Mononuclear cell (primary cell): ENCODE measurements around the gene CFAP97. TPM values are rescaled to one million over a fixed set of nuclear protein-coding genes. Genes with fewer than 3 reads are reported as not detected.
"Not testable (repeated sequence)": the region's sequence is repeated elsewhere in the genome, so short reads cannot be mapped to it uniquely, and the experiment has no call there.

Experiments used
- H3K27me3 ChIP-seq: 2 replicates; pipeline ENCODE4 v1.6.0; 2011; ENCODE audit warnings: low read length, control low read depth; ENCODE audit not compliant: insufficient read depth
- H3K4me1 ChIP-seq: 2 replicates; pipeline ENCODE4 v1.5.1; 2011; ENCODE audit warnings: mild to moderate bottlenecking, low read length, control low read depth; ENCODE audit not compliant: insufficient read depth
- H3K4me3 ChIP-seq: 2 replicates; pipeline ENCODE4 v1.5.1; 2011; ENCODE audit warnings: mild to moderate bottlenecking, low read length, moderate library complexity
- H3K9me3 ChIP-seq: 2 replicates; pipeline ENCODE4 v1.5.1; 2011; ENCODE audit warnings: low read depth, mild to moderate bottlenecking, control low read depth, low read length
- total RNA-seq: library from RNA; depleted of rRNA; stranded (reverse); fragments of >200 nt; gene quantifications from one replicate; pipeline ENCODE4 v1.2.3, GENCODE V29; 2012

Gene CFAP97
- 25.5 TPM for total RNA-seq

- H3K27me3 ChIP-seq: peaks cover 2% of the 10 kb centered on the region
- H3K4me1 ChIP-seq: peaks cover 36% of the 10 kb centered on the region
- H3K9me3 ChIP-seq: no peaks in the 10 kb centered on the region
- peak within 1 kb of the TSS; percentile 56 for H3K4me3 ChIP-seq
Measured at GRCh38 chr4:185203486-185204237, at the start of gene CFAP97. Gene CFAP97, minus strand, starts transcription at chr4:185204000. Its CDS starts 12,804 bp downstream, at chr4:185191196.

GRCh38 chr4:185249105-185249504 lies 45.3 kb upstream of the CFAP97 start:
- Histone ChIP-seq H3K9me3 (no peaks in the 10 kb centered on the region), H3K27me3 (no peaks in the 10 kb centered on the region), H3K4me1 (no peaks in the 10 kb centered on the region), H3K4me3 (no peak overlapping the region)

GRCh38 chr4:185248393-185249039 lies 44.7 kb upstream of the CFAP97 start:
- H3K4me3 ChIP-seq: no peak overlapping the region
- no peaks in the 10 kb centered on the region for H3K27me3 ChIP-seq
- H3K9me3 ChIP-seq: no peaks in the 10 kb centered on the region
- no peaks in the 10 kb centered on the region for H3K4me1 ChIP-seq

GRCh38 chr4:185247151-185247550 lies 43.4 kb upstream of the CFAP97 start:
- Histone ChIP-seq H3K4me3 (no peak overlapping the region), H3K9me3 (no peaks in the 10 kb centered on the region), H3K4me1 (no peaks in the 10 kb centered on the region), H3K27me3 (no peaks in the 10 kb centered on the region)

- no peaks in the 10 kb centered on the region for H3K9me3 ChIP-seq
- no peaks in the 10 kb centered on the region for H3K27me3 ChIP-seq
- H3K4me3 ChIP-seq: no peak overlapping the region
- no peaks in the 10 kb centered on the region for H3K4me1 ChIP-seq
Measured at GRCh38 chr4:185246453-185246852, 42.7 kb upstream of the CFAP97 start.

GRCh38 chr4:185244763-185245162 lies 41.0 kb upstream of the CFAP97 start:
- no peaks in the 10 kb centered on the region for H3K9me3 ChIP-seq
- H3K4me3 ChIP-seq: no peak overlapping the region
- no peaks in the 10 kb centered on the region for H3K4me1 ChIP-seq
- H3K27me3 ChIP-seq: no peaks in the 10 kb centered on the region

- H3K9me3 ChIP-seq: no peaks in the 10 kb centered on the region
- no peaks in the 10 kb centered on the region for H3K4me1 ChIP-seq
- H3K4me3 ChIP-seq: no peak overlapping the region
- no peaks in the 10 kb centered on the region for H3K27me3 ChIP-seq
Measured at GRCh38 chr4:185243879-185244278, 40.1 kb upstream of the CFAP97 start.

- Histone ChIP-seq H3K4me1 (no peaks in the 10 kb centered on the region), H3K9me3 (no peaks in the 10 kb centered on the region), H3K27me3 (no peaks in the 10 kb centered on the region)
Measured at GRCh38 chr4:185242749-185243533, 39.1 kb upstream of the CFAP97 start.

GRCh38 chr4:185240486-185240885 lies 36.7 kb upstream of the CFAP97 start:
- not testable (repeated sequence) for H3K27me3 ChIP-seq, H3K4me3 ChIP-seq, H3K9me3 ChIP-seq, H3K4me1 ChIP-seq

More at GRCh38 chr4:185242749-185243533, 39.1 kb upstream of the CFAP97 start:
- no peak overlapping the region for H3K4me3 ChIP-seq

GRCh38 chr4:185238750-185239149 lies 35.0 kb upstream of the CFAP97 start:
- Histone ChIP-seq H3K27me3 (no peaks in the 10 kb centered on the region), H3K4me1 (no peaks in the 10 kb centered on the region), H3K9me3 (no peaks in the 10 kb centered on the region), H3K4me3 (no peak overlapping the region)

- no peaks in the 10 kb centered on the region for H3K9me3 ChIP-seq
- no peak overlapping the region for H3K4me3 ChIP-seq
- no peaks in the 10 kb centered on the region for H3K4me1 ChIP-seq
- no peaks in the 10 kb centered on the region for H3K27me3 ChIP-seq
Measured at GRCh38 chr4:185238215-185238681, 34.4 kb upstream of the CFAP97 start.

GRCh38 chr4:185237175-185237574 lies 33.4 kb upstream of the CFAP97 start:
- no peaks in the 10 kb centered on the region for H3K27me3 ChIP-seq
- no peak overlapping the region for H3K4me3 ChIP-seq
- no peaks in the 10 kb centered on the region for H3K4me1 ChIP-seq
- H3K9me3 ChIP-seq: no peaks in the 10 kb centered on the region

GRCh38 chr4:185235843-185236503 lies 32.2 kb upstream of the CFAP97 start:
- no peaks in the 10 kb centered on the region for H3K27me3 ChIP-seq
- no peaks in the 10 kb centered on the region for H3K9me3 ChIP-seq
- no peak overlapping the region for H3K4me3 ChIP-seq
- no peaks in the 10 kb centered on the region for H3K4me1 ChIP-seq

- Histone ChIP-seq H3K4me1 (no peaks in the 10 kb centered on the region), H3K27me3 (no peaks in the 10 kb centered on the region), H3K9me3 (no peaks in the 10 kb centered on the region), H3K4me3 (no peak overlapping the region)
Measured at GRCh38 chr4:185235119-185235842, 31.5 kb upstream of the CFAP97 start.
